ENCODE results near the gene SPSB4.

DNA sequence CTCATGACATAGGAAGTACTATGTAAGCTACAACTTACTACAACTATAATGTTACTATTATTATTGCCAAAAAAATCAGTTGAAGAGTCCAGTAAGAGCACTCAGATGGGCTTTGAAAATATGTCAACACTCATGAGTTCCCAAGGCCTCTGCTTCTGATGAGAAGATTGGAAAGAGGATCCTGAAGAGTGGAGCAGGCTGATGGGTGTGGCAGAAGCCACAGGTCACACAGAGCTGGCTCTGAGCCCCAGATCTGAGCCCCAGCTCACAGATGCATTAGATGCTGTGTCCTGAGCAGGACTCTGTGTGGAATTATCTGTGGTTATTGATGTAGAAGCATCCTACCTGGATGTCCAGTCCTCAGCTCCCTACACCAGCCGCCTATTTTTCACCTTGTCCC lies 65.6 kb downstream of the SPSB4 start:
- TF ChIP-seq JUN (CRISPR knock-in tag; IDR thresholded peaks at IDR 0.05) (no peak), RFX5 (IDR thresholded peaks at IDR 0.05; ENCODE audit: low read depth, low read length) (no peak), GTF2F1 (IDR thresholded peaks at IDR 0.05; ENCODE audit: low read length) (no peak)
